CD8-positive, alpha-beta memory T cell (primary cell): ENCODE results near the gene CACNA1G. TPM values are rescaled to one million over a fixed set of nuclear protein-coding genes. Genes with fewer than 3 reads are reported as not detected.

ENCODE experiments used
- CTCF ChIA-PET: fragments of 350-600 bp; sonication (Branson Sonifier 250); formaldehyde crosslinking; loops from one replicate; lab custom pipeline; 2021; ENCODE audit warnings: antibody characterized with exemption; lab: Charles Lee
- POLR2A ChIA-PET: fragments of 350-600 bp; sonication (Branson Sonifier 250); formaldehyde crosslinking; loops from one replicate; lab custom pipeline; 2021; ENCODE audit warnings: antibody characterized with exemption; lab: Charles Lee
- DNase-seq, 5 donors: peaks; one replicate each; pipeline versions ENCODE4 v3.0.0 to v3.0.0-alpha.2; 2020 to 2022; ENCODE audit warnings: mixed read lengths in 1 of 5
- H3K27ac ChIP-seq: one replicate; pipeline ENCODE4 v1.7.0; 2013; ENCODE audit warnings: low read depth, mild to moderate bottlenecking, low read length, moderate library complexity
- H3K27me3 ChIP-seq: 2 replicates; pipeline ENCODE4 v1.7.0; 2013; ENCODE audit warnings: low read length, mild to moderate bottlenecking; ENCODE audit not compliant: insufficient read depth, poor library complexity, severe bottlenecking
- H3K36me3 ChIP-seq: 2 replicates; pipeline ENCODE4 v1.7.0; 2013; ENCODE audit warnings: mild to moderate bottlenecking, low read length, moderate library complexity; ENCODE audit not compliant: insufficient read depth
- H3K4me1 ChIP-seq: 2 replicates; pipeline ENCODE4 v1.7.0; 2013; ENCODE audit warnings: mild to moderate bottlenecking, low read length, moderate library complexity; ENCODE audit not compliant: insufficient read depth
- H3K4me3 ChIP-seq: 2 replicates; pipeline ENCODE4 v1.7.0; 2013; ENCODE audit warnings: mild to moderate bottlenecking, low read length
- H3K9me3 ChIP-seq: 2 replicates; pipeline ENCODE4 v1.7.0; 2013; ENCODE audit warnings: mild to moderate bottlenecking, low read length
- H3K27ac Mint-ChIP-seq, 8 donors: one replicate each; pipeline ENCODE4 v1.8.0; 2020 to 2021; ENCODE audit warnings: mixed read lengths in 8 of 8, mild to moderate bottlenecking in 6 of 8, inconsistent platforms in 3 of 8, moderate library complexity in 3 of 8
- H3K27me3 Mint-ChIP-seq, 2 donors: one replicate each; pipeline ENCODE4 v1.8.0; 2020 to 2021; ENCODE audit warnings: mixed read lengths in 2 of 2, mild to moderate bottlenecking in 1 of 2, moderate library complexity in 1 of 2
- H3K36me3 Mint-ChIP-seq, 3 donors: one replicate each; pipeline ENCODE4 v1.8.0; 2020 to 2021; ENCODE audit warnings: mixed read lengths in 3 of 3, inconsistent platforms in 1 of 3, mild to moderate bottlenecking in 1 of 3
- H3K4me1 Mint-ChIP-seq, 3 donors: one replicate each; pipeline ENCODE4 v1.8.0; 2020 to 2021; ENCODE audit warnings: mixed read lengths in 3 of 3, inconsistent platforms in 1 of 3, mild to moderate bottlenecking in 1 of 3
- H3K4me3 Mint-ChIP-seq, 7 donors: one replicate each; pipeline ENCODE4 v1.8.0; 2020 to 2021; ENCODE audit warnings: mixed read lengths in 7 of 7, mild to moderate bottlenecking in 6 of 7, moderate library complexity in 4 of 7, inconsistent platforms in 2 of 7
- H3K9me3 Mint-ChIP-seq, 5 donors: one replicate each; pipeline ENCODE4 v1.8.0; 2020 to 2022; ENCODE audit warnings: mixed read lengths in 5 of 5, mild to moderate bottlenecking in 3 of 5, moderate library complexity in 2 of 5, inconsistent platforms in 1 of 5
- polyA plus RNA-seq: library from polyadenylated mRNA; unstranded; fragments of 300-500 nt; fragmentation: Illumina TruSeq; gene quantifications from one replicate; pipeline ENCODE4 v1.2.3, GENCODE V29; 2021
- total RNA-seq, 2 experiments: library from RNA; stranded (reverse); gene quantifications; one replicate each; pipeline ENCODE4 v1.2.3, GENCODE V29; 2021

CACNA1G gene
- total and polyA plus RNA-seq, 3 experiments from 2014 or later, result 0.07 TPM; not detected in 2

DNA sequence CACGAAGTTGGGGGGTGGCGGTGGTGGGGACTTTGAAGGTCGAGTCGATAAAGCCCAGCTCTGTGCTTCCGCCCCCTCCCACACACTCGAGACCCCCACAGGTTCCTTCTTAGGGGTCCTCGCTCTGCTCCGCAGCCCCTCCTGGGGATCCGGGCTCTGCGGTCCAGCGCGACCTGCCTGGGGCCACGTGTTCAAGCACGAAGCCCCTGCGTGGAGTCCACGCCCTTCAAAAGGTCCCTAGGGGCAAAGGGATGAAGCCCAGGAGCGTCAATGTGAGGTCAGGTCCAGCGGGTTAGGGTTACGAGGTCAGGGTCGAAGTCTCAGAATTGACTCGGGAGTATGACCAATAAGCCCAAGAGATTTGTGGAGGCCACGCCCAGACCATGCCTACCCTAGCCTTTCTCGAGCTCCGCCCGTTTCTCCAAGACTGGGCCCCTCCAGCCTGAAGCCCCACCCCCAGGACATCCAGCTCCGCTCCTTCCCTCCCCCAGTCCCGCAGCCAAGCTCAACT lies 786 bp upstream of the CACNA1G start:
- peak in 1 of 5 donors; percentile 32 for DNase-seq
- H3K27me3 Mint-ChIP-seq, result peaks cover 54 to 56% of the 10 kb centered on the region in 2 donors
- H3K27ac Mint-ChIP-seq, result peak overlapping the region in 3 of 8 donors; percentile 63 to 83 (median 68)
- no peaks in the 10 kb centered on the region for H3K36me3 ChIP-seq
- ChIA-PET CTCF (interaction anchor here (0.6 to 1.9 kb wide), 2 partner anchors 18 to 551 kb away, joined by 3 to 7 read pairs; no protein-coding TSS in a partner anchor), POLR2A (interaction anchor here (0.8 to 1.2 kb wide), 3 partner anchors 9 to 148 kb away, joined by 3 to 4 read pairs (median 4); partner anchors contain the start of gene ANKRD40)
- H3K4me3 ChIP-seq, result peak overlapping the region; percentile 60
- H3K4me1 ChIP-seq, result peaks cover 22% of the 10 kb centered on the region
- H3K27ac ChIP-seq, result no peak overlapping the region
- peaks cover 0 to 8% (median 0%) of the 10 kb centered on the region in 3 donors for H3K36me3 Mint-ChIP-seq
- no peaks in the 10 kb centered on the region for H3K9me3 Mint-ChIP-seq
- H3K4me1 Mint-ChIP-seq, result peaks cover 16 to 32% (median 32%) of the 10 kb centered on the region in 3 donors
- no peaks in the 10 kb centered on the region for H3K9me3 ChIP-seq
- peak overlapping the region; percentile 79 to 91 (median 84) for H3K4me3 Mint-ChIP-seq
- H3K27me3 ChIP-seq, result peaks cover 52% of the 10 kb centered on the region

DNA sequence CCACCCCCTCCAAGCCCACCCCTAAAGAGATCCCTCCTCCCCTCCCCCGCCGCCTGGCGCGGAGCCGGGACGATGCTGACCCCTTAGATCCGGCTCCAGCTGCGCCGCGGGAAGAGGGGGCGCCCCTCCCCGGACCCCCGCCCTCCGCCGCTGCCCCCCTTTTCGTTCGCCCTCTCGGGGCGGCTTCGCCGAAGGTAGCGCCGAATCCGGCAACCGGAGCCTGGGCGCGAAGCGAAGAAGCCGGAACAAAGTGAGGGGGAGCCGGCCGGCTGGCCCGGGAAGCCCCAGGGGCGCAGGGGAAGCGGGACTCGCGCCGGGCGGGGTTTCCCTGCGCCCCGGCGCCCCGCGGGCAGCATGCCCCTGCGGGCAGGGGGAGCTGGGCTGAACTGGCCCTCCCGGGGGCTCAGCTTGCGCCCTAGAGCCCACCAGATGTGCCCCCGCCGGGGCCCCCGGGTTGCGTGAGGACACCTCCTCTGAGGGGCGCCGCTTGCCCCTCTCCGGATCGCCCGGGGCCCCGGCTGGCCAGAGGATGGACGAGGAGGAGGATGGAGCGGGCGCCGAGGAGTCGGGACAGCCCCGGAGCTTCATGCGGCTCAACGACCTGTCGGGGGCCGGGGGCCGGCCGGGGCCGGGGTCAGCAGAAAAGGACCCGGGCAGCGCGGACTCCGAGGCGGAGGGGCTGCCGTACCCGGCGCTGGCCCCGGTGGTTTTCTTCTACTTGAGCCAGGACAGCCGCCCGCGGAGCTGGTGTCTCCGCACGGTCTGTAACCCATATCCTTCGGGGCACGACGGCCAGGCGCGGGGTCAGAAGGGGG lies 623 bp downstream of the CACNA1G start:
- Histone ChIP-seq H3K9me3 (no peaks in the 10 kb centered on the region), H3K27ac (no peak overlapping the region), H3K27me3 (peaks cover 52% of the 10 kb centered on the region), H3K4me1 (peaks cover 22% of the 10 kb centered on the region), H3K4me3 (no peak overlapping the region), H3K36me3 (no peaks in the 10 kb centered on the region)
- H3K4me1 Mint-ChIP-seq, result peaks cover 18 to 44% (median 37%) of the 10 kb centered on the region in 3 donors
- H3K36me3 Mint-ChIP-seq, result no peaks in the 10 kb centered on the region
- peak in 2 of 5 donors; percentile 17 to 27 for DNase-seq
- no peak overlapping the region for H3K27ac Mint-ChIP-seq
- H3K27me3 Mint-ChIP-seq, result peaks cover 64 to 70% of the 10 kb centered on the region in 2 donors
- H3K4me3 Mint-ChIP-seq, result peak overlapping the region in 3 of 7 donors; percentile 35 to 91 (median 71)
- H3K9me3 Mint-ChIP-seq, result no peaks in the 10 kb centered on the region
- ChIA-PET POLR2A (interaction anchor here (0.6 kb wide), 2 partner anchors 13 to 384 kb away, joined by 3 to 5 read pairs; no protein-coding TSS in a partner anchor), CTCF (interaction anchor here (1.7 to 1.9 kb wide), 2 partner anchors 15 to 19 kb away, joined by 4 to 7 read pairs; no protein-coding TSS in a partner anchor)

DNA sequence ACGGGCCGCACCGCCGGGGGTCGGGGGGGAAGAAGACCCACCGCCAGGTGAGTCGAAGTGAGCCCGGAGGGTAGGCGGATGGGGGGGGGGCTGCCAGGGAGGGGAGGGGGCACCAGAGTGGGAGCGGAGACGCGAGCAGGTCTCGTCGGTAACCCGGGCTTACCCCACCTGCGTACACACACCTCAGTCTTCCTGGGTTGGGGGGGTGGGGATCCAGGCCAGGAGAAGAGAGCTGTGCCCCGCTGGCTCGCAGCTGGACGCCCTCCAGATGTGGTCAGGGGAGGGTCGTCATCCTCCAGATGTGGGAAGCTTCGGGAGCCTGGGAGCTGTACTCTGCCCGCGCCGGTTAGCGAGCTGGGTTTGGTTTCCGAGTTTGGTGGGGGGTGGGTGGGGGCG lies 1.2 kb downstream of the CACNA1G start:
- H3K36me3 Mint-ChIP-seq, result no peaks in the 10 kb centered on the region
- H3K36me3 ChIP-seq, result no peaks in the 10 kb centered on the region
- DNase-seq, result no peak
- no peaks in the 10 kb centered on the region for H3K9me3 Mint-ChIP-seq
- H3K9me3 ChIP-seq, result no peaks in the 10 kb centered on the region
- peaks cover 18 to 49% (median 37%) of the 10 kb centered on the region in 3 donors for H3K4me1 Mint-ChIP-seq
- H3K27ac ChIP-seq, result no peak overlapping the region
- no peak overlapping the region for H3K4me3 ChIP-seq
- peaks cover 57% of the 10 kb centered on the region for H3K27me3 ChIP-seq
- H3K27ac Mint-ChIP-seq, result peak overlapping the region in 2 of 8 donors; percentile 48 to 72
- ChIA-PET CTCF (interaction anchor here (1.2 to 1.7 kb wide), 2 partner anchors 14 to 58 kb away, joined by 3 to 4 read pairs; no protein-coding TSS in a partner anchor), POLR2A (interaction anchor here (0.6 to 1.0 kb wide), 2 partner anchors 14 to 165 kb away, joined by 3 read pairs; partner anchors contain the start of gene LRRC59)
- peak overlapping the region in 6 of 7 donors; percentile 15 to 82 (median 70) for H3K4me3 Mint-ChIP-seq
- peaks cover 66 to 76% of the 10 kb centered on the region in 2 donors for H3K27me3 Mint-ChIP-seq
- H3K4me1 ChIP-seq, result peaks cover 22% of the 10 kb centered on the region

- Histone ChIP-seq H3K27ac (no peak overlapping the region), H3K4me1 (peaks cover 22% of the 10 kb centered on the region), H3K9me3 (no peaks in the 10 kb centered on the region), H3K4me3 (no peak overlapping the region), H3K27me3 (peaks cover 57% of the 10 kb centered on the region), H3K36me3 (no peaks in the 10 kb centered on the region)
- Mint-ChIP-seq H3K4me3 (peak overlapping the region; percentile 68 to 83 (median 74)), H3K27me3 (peaks cover 64 to 79% of the 10 kb centered on the region in 2 donors), H3K36me3 (no peaks in the 10 kb centered on the region), H3K27ac (peak overlapping the region in 5 of 8 donors; percentile 6 to 72 (median 35)), H3K4me1 (peaks cover 18 to 49% (median 37%) of the 10 kb centered on the region in 3 donors), H3K9me3 (no peaks in the 10 kb centered on the region)
- POLR2A ChIA-PET, result interaction anchor here (1.0 kb wide), 1 partner anchor 165 kb away, joined by 3 read pairs; the partner anchor contains the start of gene LRRC59
- CTCF ChIA-PET, result interaction anchor here (1.2 to 1.8 kb wide), 3 partner anchors 13 to 58 kb away, joined by 3 to 4 read pairs (median 4); no protein-coding TSS in a partner anchor
- peak in 3 of 5 donors; percentile 15 to 49 (median 27) for DNase-seq
Observed at GRCh38 chr17:50562242-50563091, 2.0 kb downstream of the CACNA1G start.

DNA sequence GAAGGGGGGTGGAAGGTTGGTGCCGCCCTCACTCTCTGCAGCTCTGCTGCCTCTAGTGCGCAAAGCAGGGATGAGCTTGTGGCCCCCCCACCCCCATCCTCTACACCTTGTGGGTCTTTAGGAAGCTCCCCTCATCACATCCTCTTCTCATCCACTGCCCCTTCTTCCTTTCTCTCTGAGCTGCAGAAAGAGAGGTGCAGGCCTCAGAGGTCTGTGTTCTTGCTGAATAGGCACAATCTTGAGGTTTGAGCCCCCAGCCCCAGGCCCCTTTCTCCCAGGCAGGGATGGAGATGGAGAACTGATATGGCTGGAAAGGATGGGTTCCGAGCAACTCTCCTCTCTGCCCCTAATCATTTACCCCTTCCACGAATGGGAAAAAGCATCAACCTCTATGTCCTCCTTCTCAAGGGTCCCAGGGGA lies 2.6 kb downstream of the CACNA1G start:
- no peak overlapping the region for H3K27ac Mint-ChIP-seq
- Histone ChIP-seq H3K27ac (no peak overlapping the region), H3K4me1 (peaks cover 22% of the 10 kb centered on the region), H3K36me3 (no peaks in the 10 kb centered on the region), H3K27me3 (peaks cover 53% of the 10 kb centered on the region), H3K4me3 (no peak overlapping the region), H3K9me3 (no peaks in the 10 kb centered on the region)
- H3K4me3 Mint-ChIP-seq, result peak overlapping the region in 1 of 7 donors; percentile 82
- peaks cover 18 to 49% (median 37%) of the 10 kb centered on the region in 3 donors for H3K4me1 Mint-ChIP-seq
- no peaks in the 10 kb centered on the region for H3K9me3 Mint-ChIP-seq
- ChIA-PET POLR2A (no interaction called here), CTCF (interaction anchor here (1.7 to 1.8 kb wide), 2 partner anchors 13 to 21 kb away, joined by 4 read pairs; no protein-coding TSS in a partner anchor)
- H3K27me3 Mint-ChIP-seq, result peaks cover 65 to 79% of the 10 kb centered on the region in 2 donors
- H3K36me3 Mint-ChIP-seq, result no peaks in the 10 kb centered on the region
- no peak for DNase-seq

GRCh38 chr17:50564916-50565315 lies 4.4 kb downstream of the CACNA1G start:
- CTCF ChIA-PET, result no interaction called here
- peaks cover 47 to 69% of the 10 kb centered on the region in 2 donors for H3K27me3 Mint-ChIP-seq
- POLR2A ChIA-PET, result no interaction called here

More at GRCh38 chr17:50564916-50565315, 4.4 kb downstream of the CACNA1G start:
- Histone ChIP-seq H3K4me3 (no peak overlapping the region), H3K27ac (no peak overlapping the region), H3K36me3 (no peaks in the 10 kb centered on the region), H3K9me3 (no peaks in the 10 kb centered on the region), H3K27me3 (peaks cover 37% of the 10 kb centered on the region), H3K4me1 (peaks cover 10% of the 10 kb centered on the region)
- Mint-ChIP-seq H3K9me3 (no peaks in the 10 kb centered on the region), H3K4me1 (peaks cover 11 to 31% (median 19%) of the 10 kb centered on the region in 3 donors), H3K4me3 (peak overlapping the region in 2 of 7 donors; percentile 44), H3K27ac (peak overlapping the region in 1 of 8 donors; percentile 72), H3K36me3 (no peaks in the 10 kb centered on the region)
- DNase-seq, result peak in 1 of 5 donors; percentile 25
